ENCODE data around the gene PIAS4. TPM values are rescaled to one million over a fixed set of nuclear protein-coding genes. Genes with fewer than 3 reads are reported as not detected.

PIAS4 gene
- total and polyA plus RNA-seq, 2 of the 13 experiments (the other 11 are each of a cell fraction or from before 2014, with no cell fraction given): 9.0 to 20.1 TPM

DNA sequence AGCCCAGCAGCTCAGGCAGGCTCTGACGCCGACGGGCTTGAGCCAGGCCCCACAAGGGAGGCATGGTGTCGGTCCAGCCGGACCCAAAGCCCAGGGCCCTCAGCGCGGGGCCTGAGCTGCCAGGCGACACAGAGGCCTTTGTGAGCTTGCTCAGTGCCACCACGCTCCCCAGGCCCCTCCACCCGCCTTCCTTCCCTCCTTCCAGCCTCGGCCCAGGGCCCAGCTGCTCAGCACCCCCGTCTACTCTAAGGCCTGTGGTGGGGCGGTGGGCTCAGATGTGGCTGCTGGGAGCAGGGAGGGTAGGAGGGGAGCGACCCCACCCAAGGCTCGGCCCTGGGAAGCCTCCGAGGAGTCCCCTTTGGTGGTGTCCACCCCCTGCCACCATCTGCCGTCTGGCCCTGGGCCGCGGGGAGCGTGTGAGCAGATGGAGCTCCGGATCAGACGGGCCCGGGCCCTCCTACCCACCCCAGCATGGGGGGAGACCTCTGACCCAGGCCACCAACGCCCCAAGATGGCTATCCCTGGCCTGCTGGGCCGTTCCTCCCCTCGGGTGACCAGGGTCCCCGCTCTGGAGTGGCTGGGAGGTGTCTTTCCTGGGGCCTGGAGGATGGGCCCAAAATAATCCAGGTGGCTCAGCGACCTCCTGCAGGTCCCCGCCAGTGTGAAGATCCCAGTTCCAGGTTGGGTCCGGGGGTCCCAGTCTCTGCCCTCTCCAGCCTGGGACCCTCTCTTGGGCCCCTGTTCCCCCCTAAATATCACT, 51.3 kb downstream of the PIAS4 start (continued):
- TF ChIP-seq, protein P1, sequence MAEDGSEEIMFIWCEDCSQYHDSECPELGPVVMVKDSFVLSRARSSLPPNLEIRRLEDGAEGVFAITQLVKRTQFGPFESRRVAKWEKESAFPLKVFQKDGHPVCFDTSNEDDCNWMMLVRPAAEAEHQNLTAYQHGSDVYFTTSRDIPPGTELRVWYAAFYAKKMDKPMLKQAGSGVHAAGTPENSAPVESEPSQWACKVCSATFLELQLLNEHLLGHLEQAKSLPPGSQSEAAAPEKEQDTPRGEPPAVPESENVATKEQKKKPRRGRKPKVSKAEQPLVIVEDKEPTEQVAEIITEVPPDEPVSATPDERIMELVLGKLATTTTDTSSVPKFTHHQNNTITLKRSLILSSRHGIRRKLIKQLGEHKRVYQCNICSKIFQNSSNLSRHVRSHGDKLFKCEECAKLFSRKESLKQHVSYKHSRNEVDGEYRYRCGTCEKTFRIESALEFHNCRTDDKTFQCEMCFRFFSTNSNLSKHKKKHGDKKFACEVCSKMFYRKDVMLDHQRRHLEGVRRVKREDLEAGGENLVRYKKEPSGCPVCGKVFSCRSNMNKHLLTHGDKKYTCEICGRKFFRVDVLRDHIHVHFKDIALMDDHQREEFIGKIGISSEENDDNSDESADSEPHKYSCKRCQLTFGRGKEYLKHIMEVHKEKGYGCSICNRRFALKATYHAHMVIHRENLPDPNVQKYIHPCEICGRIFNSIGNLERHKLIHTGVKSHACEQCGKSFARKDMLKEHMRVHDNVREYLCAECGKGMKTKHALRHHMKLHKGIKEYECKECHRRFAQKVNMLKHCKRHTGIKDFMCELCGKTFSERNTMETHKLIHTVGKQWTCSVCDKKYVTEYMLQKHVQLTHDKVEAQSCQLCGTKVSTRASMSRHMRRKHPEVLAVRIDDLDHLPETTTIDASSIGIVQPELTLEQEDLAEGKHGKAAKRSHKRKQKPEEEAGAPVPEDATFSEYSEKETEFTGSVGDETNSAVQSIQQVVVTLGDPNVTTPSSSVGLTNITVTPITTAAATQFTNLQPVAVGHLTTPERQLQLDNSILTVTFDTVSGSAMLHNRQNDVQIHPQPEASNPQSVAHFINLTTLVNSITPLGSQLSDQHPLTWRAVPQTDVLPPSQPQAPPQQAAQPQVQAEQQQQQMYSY (CRISPR knock-in tag; IDR thresholded peaks at IDR 0.05): no peak
- TF ChIP-seq, protein P2, sequence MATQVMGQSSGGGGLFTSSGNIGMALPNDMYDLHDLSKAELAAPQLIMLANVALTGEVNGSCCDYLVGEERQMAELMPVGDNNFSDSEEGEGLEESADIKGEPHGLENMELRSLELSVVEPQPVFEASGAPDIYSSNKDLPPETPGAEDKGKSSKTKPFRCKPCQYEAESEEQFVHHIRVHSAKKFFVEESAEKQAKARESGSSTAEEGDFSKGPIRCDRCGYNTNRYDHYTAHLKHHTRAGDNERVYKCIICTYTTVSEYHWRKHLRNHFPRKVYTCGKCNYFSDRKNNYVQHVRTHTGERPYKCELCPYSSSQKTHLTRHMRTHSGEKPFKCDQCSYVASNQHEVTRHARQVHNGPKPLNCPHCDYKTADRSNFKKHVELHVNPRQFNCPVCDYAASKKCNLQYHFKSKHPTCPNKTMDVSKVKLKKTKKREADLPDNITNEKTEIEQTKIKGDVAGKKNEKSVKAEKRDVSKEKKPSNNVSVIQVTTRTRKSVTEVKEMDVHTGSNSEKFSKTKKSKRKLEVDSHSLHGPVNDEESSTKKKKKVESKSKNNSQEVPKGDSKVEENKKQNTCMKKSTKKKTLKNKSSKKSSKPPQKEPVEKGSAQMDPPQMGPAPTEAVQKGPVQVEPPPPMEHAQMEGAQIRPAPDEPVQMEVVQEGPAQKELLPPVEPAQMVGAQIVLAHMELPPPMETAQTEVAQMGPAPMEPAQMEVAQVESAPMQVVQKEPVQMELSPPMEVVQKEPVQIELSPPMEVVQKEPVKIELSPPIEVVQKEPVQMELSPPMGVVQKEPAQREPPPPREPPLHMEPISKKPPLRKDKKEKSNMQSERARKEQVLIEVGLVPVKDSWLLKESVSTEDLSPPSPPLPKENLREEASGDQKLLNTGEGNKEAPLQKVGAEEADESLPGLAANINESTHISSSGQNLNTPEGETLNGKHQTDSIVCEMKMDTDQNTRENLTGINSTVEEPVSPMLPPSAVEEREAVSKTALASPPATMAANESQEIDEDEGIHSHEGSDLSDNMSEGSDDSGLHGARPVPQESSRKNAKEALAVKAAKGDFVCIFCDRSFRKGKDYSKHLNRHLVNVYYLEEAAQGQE (IDR thresholded peaks at IDR 0.05; ENCODE audit: borderline replicate concordance in 1 of 2, low read depth in 1 of 2, low read length in 2 of 2): no peak
- TF ChIP-seq, protein P3, sequence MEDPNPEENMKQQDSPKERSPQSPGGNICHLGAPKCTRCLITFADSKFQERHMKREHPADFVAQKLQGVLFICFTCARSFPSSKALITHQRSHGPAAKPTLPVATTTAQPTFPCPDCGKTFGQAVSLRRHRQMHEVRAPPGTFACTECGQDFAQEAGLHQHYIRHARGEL (CRISPR knock-in tag; IDR thresholded peaks at IDR 0.05): no peak
- TF ChIP-seq ZNF713 (CRISPR knock-in tag; IDR thresholded peaks at IDR 0.05): no peak
- no peak for TF ChIP-seq ZSCAN12 (CRISPR knock-in tag; IDR thresholded peaks at IDR 0.05)
- peak; percentile 79 for TF ChIP-seq ZFY (CRISPR knock-in tag; IDR thresholded peaks at IDR 0.05)
- no peak for TF ChIP-seq ETV5 (CRISPR knock-in tag; IDR thresholded peaks at IDR 0.05; ENCODE audit: borderline replicate concordance)
- TF ChIP-seq, protein P4, sequence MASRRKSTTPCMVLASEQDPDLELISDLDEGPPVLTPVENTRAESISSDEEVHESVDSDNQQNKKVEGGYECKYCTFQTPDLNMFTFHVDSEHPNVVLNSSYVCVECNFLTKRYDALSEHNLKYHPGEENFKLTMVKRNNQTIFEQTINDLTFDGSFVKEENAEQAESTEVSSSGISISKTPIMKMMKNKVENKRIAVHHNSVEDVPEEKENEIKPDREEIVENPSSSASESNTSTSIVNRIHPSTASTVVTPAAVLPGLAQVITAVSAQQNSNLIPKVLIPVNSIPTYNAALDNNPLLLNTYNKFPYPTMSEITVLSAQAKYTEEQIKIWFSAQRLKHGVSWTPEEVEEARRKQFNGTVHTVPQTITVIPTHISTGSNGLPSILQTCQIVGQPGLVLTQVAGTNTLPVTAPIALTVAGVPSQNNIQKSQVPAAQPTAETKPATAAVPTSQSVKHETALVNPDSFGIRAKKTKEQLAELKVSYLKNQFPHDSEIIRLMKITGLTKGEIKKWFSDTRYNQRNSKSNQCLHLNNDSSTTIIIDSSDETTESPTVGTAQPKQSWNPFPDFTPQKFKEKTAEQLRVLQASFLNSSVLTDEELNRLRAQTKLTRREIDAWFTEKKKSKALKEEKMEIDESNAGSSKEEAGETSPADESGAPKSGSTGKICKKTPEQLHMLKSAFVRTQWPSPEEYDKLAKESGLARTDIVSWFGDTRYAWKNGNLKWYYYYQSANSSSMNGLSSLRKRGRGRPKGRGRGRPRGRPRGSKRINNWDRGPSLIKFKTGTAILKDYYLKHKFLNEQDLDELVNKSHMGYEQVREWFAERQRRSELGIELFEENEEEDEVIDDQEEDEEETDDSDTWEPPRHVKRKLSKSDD (CRISPR knock-in tag; IDR thresholded peaks at IDR 0.05; ENCODE audit: low read depth): no peak
- peak; percentile 1 for TF ChIP-seq TAF15 (IDR thresholded peaks at IDR 0.05; ENCODE audit: low read depth, low read length, poor library complexity, severe bottlenecking)
- no peak for TF ChIP-seq ZFP82 (CRISPR knock-in tag; IDR thresholded peaks at IDR 0.05; ENCODE audit: borderline replicate concordance)
- no peak for TF ChIP-seq ZNF562 (CRISPR knock-in tag; IDR thresholded peaks at IDR 0.05; ENCODE audit: borderline replicate concordance)
- TF ChIP-seq, protein P5, sequence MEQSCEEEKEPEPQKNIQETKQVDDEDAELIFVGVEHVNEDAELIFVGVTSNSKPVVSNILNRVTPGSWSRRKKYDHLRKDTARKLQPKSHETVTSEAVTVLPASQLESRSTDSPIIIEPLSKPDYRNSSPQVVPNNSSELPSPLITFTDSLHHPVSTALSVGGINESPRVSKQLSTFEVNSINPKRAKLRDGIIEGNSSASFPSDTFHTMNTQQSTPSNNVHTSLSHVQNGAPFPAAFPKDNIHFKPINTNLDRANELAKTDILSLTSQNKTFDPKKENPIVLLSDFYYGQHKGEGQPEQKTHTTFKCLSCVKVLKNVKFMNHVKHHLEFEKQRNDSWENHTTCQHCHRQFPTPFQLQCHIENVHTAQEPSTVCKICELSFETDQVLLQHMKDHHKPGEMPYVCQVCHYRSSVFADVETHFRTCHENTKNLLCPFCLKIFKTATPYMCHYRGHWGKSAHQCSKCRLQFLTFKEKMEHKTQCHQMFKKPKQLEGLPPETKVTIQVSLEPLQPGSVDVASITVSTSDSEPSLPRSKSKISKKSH (CRISPR knock-in tag; IDR thresholded peaks at IDR 0.05; ENCODE audit: borderline replicate concordance): no peak
- no peak for TF ChIP-seq EZH2 (conservative IDR thresholded peaks at IDR 0.05; ENCODE audit: low read depth, low read length)
- peak; percentile 84 for TF ChIP-seq AGO2 (optimal IDR thresholded peaks at IDR 0.05; ENCODE audit: low read depth, low read length)
- no peak for TF ChIP-seq TP53 (CRISPR knock-in tag; conservative IDR thresholded peaks at IDR 0.05)
- TF ChIP-seq ZFAT (CRISPR knock-in tag; conservative IDR thresholded peaks at IDR 0.05): no peak

All from HepG2 (cell line).